ENCODE data around the gene TLL2. TPM values are rescaled to one million over a fixed set of nuclear protein-coding genes. Genes with fewer than 3 reads are reported as not detected.

TLL2 gene
- total RNA-seq, 1 experiment from 2014 or later, result 9.1 TPM

DNA sequence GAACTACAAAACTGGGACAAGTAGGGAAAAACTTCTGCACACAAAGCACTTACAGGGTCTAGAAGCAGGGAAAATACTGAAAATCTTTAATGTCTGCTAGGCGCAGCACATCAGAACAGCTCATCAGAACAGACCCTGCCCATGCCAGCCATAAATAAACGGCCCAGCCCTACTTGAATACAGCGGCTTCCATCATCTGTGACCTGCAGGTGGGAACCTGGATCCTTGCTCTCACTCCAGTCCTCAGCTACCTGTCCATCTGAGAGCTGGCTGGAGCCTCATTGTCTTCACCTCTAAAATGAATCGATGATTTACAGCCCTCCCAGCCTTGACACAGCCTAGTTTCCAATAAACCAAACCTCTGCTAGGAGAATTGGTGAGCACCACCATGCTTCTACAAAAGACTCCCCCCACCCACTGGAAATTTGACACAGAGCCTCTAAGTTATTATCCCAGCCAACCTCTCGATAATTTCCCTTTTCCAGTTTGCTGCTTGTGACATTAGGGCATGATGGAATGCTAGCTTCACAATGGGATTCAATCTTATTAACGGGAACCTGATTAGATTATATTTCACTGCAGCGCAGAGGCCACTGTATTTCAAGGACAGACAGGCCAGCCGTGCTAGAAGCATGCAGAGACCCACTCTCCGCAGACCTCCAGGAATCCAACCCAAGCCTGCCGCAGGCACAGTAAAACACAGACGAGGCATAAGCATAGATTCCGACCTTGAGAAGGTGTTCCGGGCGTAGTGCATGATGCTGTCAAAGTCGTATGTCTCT, 93.3 kb downstream of the TLL2 start:
- ChIA-PET POLR2A (no interaction called here), CTCF (interaction anchor here (1.5 to 6.2 kb wide), 3 partner anchors 45 to 93 kb away, joined by 3 to 25 read pairs (median 6); partner anchors contain the start of gene TLL2)
- TF ChIP-seq, protein P1, sequence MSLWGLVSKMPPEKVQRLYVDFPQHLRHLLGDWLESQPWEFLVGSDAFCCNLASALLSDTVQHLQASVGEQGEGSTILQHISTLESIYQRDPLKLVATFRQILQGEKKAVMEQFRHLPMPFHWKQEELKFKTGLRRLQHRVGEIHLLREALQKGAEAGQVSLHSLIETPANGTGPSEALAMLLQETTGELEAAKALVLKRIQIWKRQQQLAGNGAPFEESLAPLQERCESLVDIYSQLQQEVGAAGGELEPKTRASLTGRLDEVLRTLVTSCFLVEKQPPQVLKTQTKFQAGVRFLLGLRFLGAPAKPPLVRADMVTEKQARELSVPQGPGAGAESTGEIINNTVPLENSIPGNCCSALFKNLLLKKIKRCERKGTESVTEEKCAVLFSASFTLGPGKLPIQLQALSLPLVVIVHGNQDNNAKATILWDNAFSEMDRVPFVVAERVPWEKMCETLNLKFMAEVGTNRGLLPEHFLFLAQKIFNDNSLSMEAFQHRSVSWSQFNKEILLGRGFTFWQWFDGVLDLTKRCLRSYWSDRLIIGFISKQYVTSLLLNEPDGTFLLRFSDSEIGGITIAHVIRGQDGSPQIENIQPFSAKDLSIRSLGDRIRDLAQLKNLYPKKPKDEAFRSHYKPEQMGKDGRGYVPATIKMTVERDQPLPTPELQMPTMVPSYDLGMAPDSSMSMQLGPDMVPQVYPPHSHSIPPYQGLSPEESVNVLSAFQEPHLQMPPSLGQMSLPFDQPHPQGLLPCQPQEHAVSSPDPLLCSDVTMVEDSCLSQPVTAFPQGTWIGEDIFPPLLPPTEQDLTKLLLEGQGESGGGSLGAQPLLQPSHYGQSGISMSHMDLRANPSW (CRISPR knock-in tag; conservative IDR thresholded peaks at IDR 0.05; ENCODE audit: low read depth), result no peak
- TF ChIP-seq, protein P2, sequence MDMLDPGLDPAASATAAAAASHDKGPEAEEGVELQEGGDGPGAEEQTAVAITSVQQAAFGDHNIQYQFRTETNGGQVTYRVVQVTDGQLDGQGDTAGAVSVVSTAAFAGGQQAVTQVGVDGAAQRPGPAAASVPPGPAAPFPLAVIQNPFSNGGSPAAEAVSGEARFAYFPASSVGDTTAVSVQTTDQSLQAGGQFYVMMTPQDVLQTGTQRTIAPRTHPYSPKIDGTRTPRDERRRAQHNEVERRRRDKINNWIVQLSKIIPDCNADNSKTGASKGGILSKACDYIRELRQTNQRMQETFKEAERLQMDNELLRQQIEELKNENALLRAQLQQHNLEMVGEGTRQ (CRISPR knock-in tag; IDR thresholded peaks at IDR 0.05), result no peak
- TF ChIP-seq, protein P3, sequence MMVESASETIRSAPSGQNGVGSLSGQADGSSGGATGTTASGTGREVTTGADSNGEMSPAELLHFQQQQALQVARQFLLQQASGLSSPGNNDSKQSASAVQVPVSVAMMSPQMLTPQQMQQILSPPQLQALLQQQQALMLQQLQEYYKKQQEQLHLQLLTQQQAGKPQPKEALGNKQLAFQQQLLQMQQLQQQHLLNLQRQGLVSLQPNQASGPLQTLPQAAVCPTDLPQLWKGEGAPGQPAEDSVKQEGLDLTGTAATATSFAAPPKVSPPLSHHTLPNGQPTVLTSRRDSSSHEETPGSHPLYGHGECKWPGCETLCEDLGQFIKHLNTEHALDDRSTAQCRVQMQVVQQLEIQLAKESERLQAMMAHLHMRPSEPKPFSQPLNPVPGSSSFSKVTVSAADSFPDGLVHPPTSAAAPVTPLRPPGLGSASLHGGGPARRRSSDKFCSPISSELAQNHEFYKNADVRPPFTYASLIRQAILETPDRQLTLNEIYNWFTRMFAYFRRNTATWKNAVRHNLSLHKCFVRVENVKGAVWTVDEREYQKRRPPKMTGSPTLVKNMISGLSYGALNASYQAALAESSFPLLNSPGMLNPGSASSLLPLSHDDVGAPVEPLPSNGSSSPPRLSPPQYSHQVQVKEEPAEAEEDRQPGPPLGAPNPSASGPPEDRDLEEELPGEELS (CRISPR knock-in tag; IDR thresholded peaks at IDR 0.05), result no peak
- TF ChIP-seq, protein P4, sequence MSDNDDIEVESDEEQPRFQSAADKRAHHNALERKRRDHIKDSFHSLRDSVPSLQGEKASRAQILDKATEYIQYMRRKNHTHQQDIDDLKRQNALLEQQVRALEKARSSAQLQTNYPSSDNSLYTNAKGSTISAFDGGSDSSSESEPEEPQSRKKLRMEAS (CRISPR knock-in tag; IDR thresholded peaks at IDR 0.05), result no peak
- TF ChIP-seq ZNF416 (CRISPR knock-in tag; IDR thresholded peaks at IDR 0.05), result no peak
- TF ChIP-seq, protein P5, sequence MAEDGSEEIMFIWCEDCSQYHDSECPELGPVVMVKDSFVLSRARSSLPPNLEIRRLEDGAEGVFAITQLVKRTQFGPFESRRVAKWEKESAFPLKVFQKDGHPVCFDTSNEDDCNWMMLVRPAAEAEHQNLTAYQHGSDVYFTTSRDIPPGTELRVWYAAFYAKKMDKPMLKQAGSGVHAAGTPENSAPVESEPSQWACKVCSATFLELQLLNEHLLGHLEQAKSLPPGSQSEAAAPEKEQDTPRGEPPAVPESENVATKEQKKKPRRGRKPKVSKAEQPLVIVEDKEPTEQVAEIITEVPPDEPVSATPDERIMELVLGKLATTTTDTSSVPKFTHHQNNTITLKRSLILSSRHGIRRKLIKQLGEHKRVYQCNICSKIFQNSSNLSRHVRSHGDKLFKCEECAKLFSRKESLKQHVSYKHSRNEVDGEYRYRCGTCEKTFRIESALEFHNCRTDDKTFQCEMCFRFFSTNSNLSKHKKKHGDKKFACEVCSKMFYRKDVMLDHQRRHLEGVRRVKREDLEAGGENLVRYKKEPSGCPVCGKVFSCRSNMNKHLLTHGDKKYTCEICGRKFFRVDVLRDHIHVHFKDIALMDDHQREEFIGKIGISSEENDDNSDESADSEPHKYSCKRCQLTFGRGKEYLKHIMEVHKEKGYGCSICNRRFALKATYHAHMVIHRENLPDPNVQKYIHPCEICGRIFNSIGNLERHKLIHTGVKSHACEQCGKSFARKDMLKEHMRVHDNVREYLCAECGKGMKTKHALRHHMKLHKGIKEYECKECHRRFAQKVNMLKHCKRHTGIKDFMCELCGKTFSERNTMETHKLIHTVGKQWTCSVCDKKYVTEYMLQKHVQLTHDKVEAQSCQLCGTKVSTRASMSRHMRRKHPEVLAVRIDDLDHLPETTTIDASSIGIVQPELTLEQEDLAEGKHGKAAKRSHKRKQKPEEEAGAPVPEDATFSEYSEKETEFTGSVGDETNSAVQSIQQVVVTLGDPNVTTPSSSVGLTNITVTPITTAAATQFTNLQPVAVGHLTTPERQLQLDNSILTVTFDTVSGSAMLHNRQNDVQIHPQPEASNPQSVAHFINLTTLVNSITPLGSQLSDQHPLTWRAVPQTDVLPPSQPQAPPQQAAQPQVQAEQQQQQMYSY (CRISPR knock-in tag; IDR thresholded peaks at IDR 0.05), result no peak
- TF ChIP-seq, protein P6, sequence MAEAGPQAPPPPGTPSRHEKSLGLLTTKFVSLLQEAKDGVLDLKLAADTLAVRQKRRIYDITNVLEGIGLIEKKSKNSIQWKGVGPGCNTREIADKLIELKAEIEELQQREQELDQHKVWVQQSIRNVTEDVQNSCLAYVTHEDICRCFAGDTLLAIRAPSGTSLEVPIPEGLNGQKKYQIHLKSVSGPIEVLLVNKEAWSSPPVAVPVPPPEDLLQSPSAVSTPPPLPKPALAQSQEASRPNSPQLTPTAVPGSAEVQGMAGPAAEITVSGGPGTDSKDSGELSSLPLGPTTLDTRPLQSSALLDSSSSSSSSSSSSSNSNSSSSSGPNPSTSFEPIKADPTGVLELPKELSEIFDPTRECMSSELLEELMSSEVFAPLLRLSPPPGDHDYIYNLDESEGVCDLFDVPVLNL (CRISPR knock-in tag; IDR thresholded peaks at IDR 0.05; ENCODE audit: borderline replicate concordance, low read depth), result no peak
- no peak for ATAC-seq
- Mint-ChIP-seq H3K4me1 (peaks cover 8% of the 10 kb centered on the region; the same call in 1 of the 2 replicates), H3K4me3 (no peak overlapping the region), H3K27me3 (ENCODE audit: low read depth) (no peaks in the 10 kb centered on the region), H3K9me3 (no peaks in the 10 kb centered on the region), H3K36me3 (no peaks in the 10 kb centered on the region), H3K27ac (no peak overlapping the region; the same call in 1 of the 2 replicates)
- DNase-seq (ENCODE audit: low spot score), result no peak

DNA sequence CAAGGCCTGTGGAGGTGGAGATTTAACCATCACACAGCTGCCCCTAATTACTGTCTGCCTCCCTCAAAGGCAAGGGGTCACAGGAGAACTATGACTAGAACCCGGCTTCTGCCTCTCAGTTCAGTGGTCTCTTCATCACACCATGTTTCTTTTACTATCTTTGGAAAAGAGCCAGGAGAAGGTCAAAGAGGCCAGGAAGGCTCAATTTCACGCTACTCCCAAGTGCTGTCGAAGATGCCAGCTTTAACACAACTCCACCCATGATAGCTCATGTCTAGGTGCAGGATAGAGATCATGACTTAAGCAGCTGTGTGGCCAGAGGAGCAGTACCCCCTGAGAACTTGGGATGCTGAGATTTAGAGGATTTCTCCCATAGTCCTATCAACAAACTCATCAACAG, 94.4 kb downstream of the TLL2 start:
- DNase-seq (ENCODE audit: low spot score) (no peak), ATAC-seq (no peak)
- Mint-ChIP-seq H3K4me3 (no peak overlapping the region), H3K36me3 (no peaks in the 10 kb centered on the region), H3K9me3 (no peaks in the 10 kb centered on the region), H3K27ac (no peak overlapping the region), H3K27me3 (ENCODE audit: low read depth) (no peaks in the 10 kb centered on the region), H3K4me1 (peaks cover 8% of the 10 kb centered on the region; the same call in 1 of the 2 replicates)
- ChIA-PET POLR2A (no interaction called here), CTCF (interaction anchor here (1.5 to 6.2 kb wide), 3 partner anchors 44 to 94 kb away, joined by 3 to 25 read pairs (median 6); partner anchors contain the start of gene TLL2)
- TF ChIP-seq GABPB1 (CRISPR knock-in tag; IDR thresholded peaks at IDR 0.05) (no peak), RORB (CRISPR knock-in tag; IDR thresholded peaks at IDR 0.05) (no peak), MYBL2 (CRISPR knock-in tag; IDR thresholded peaks at IDR 0.05) (no peak)

All from WTC11 (cell line).